ENCODE data around the gene B4GALT1.

B4GALT1 gene

GRCh38 chr9:33142535-33142934 is 24.6 kb downstream of the B4GALT1 start:
- Histone ChIP-seq H3K9ac (ENCODE audit: low read length in 5 of 5) (no peak overlapping the region), H3K27me3 (ENCODE audit: control insufficient read depth in 5 of 5, insufficient read depth in 4 of 5, low read length in 5 of 5) (no peaks in the 10 kb centered on the region), H3K4me3 (ENCODE audit: low read depth in 1 of 5, low read length in 5 of 5) (peak overlapping the region in 1 of 5 donors; percentile 16), H3K9me3 (ENCODE audit: control insufficient read depth in 5 of 5, low read length in 5 of 5) (no peaks in the 10 kb centered on the region), H3K27ac (ENCODE audit: low read depth, low read length) (no peak overlapping the region), H3K36me3 (ENCODE audit: control insufficient read depth in 5 of 5, insufficient read depth in 5 of 5, low read length in 5 of 5) (peaks cover 0 to 2% (median 0%) of the 10 kb centered on the region in 5 donors), H3K4me1 (ENCODE audit: control insufficient read depth in 5 of 5, insufficient read depth in 5 of 5, low read length in 5 of 5) (peaks cover 28 to 91% (median 77%) of the 10 kb centered on the region in 5 donors)

DNA sequence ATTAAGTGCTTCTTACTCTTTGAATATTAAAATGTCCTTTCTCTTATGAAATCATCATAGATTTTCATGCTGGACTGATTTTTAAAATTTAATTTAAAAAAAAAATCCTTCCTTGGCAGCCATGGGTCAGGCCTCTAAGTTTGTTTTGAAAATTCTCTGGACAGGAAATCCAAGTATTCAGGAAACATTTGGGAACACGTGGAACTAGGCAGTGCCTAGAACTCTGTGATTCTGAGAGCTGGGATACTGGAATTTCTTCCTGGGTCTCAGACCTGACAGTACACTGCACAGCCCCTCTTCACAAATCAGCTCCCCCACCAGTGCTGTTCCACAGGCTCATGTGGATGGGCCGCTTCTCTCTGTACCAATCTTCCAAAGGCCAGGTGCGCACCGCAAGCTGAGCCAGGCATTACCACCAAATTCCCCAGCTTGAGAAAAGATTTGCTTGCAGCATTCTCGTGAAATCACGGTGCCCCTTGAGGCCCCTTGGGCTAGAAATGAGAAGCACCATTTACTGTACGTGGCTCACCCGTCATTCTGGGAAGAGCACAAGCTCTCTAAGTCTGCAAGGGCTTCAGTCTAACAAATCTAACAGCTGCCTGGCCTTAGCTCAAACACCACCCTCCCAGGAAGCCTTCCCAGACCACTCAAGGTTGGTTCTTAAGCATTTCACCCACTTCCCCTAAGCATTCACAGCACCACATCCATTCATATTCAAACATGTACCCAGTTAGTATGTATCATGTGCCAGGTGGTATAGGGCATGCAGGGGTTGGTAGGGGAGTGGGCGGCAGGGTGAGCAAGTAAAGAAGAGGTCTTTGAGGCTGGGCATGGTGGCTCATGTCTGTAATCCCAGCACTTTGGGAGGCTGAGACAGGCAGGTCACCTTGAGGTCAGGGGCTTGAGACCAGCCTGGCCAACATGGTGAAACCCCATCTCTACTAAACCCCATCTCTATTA is 26.5 kb downstream of the B4GALT1 start:
- peak overlapping the region in 4 of 5 donors; percentile 2 to 30 (median 16) for H3K9ac ChIP-seq (ENCODE audit: low read length in 5 of 5)
- H3K36me3 ChIP-seq (ENCODE audit: control insufficient read depth in 5 of 5, insufficient read depth in 5 of 5, low read length in 5 of 5): no peaks in the 10 kb centered on the region
- H3K4me3 ChIP-seq (ENCODE audit: low read depth in 1 of 5, low read length in 5 of 5): peak overlapping the region in 3 of 5 donors; percentile 7 to 32 (median 13)
- H3K9me3 ChIP-seq (ENCODE audit: control insufficient read depth in 5 of 5, low read length in 5 of 5): no peaks in the 10 kb centered on the region
- H3K4me1 ChIP-seq (ENCODE audit: control insufficient read depth in 5 of 5, insufficient read depth in 5 of 5, low read length in 5 of 5): peaks cover 32 to 95% (median 82%) of the 10 kb centered on the region in 5 donors
- no peaks in the 10 kb centered on the region for H3K27me3 ChIP-seq (ENCODE audit: control insufficient read depth in 5 of 5, insufficient read depth in 4 of 5, low read length in 5 of 5)
- peak overlapping the region; percentile 78 for H3K27ac ChIP-seq (ENCODE audit: low read depth, low read length)

DNA sequence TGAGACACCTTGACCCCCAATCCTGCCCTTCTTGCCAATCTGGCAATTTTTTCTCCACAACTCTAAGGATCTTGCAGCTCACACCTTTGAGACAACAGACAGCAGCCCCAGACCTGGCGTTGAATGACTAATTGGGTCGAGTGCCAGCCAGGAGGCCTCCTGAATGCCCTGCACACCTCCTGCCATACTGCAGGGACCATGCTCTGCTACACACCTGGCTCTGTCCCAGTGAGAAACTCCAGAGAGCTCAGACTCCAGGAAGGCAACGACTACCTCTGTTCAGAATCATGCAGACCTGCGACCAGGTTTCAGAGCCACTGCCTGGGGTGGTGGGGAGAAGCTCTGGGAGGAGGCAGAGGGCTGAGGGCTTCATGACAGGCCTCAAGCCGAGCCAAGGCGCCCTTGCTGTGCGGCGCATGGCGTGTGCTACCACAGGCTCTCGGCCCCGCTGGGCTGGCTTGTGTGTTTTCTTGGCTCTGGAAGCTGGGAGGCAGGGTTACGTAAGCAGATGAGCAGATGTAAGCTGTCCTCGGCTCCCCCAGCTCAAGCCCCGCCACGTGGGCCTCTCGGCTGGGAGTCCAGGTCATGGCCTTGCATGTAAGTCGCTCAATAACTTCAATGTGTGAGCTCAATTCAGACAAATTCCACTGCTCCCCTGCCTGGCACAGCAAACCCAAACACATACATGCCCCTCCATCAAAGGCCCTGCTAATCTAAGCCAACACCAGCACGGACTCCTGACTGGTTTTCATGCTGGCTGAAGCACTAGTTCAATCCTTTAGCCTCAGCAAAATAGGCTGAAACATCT is 27.5 kb downstream of the B4GALT1 start:
- peaks cover 0 to 6% (median 5%) of the 10 kb centered on the region in 5 donors for H3K36me3 ChIP-seq (ENCODE audit: control insufficient read depth in 5 of 5, insufficient read depth in 5 of 5, low read length in 5 of 5)
- H3K27ac ChIP-seq (ENCODE audit: low read depth, low read length): peak overlapping the region; percentile 78
- peaks cover 33 to 95% (median 83%) of the 10 kb centered on the region in 5 donors for H3K4me1 ChIP-seq (ENCODE audit: control insufficient read depth in 5 of 5, insufficient read depth in 5 of 5, low read length in 5 of 5)
- H3K4me3 ChIP-seq (ENCODE audit: low read depth in 1 of 5, low read length in 5 of 5): peak overlapping the region in 3 of 5 donors; percentile 13 to 35 (median 19)
- no peaks in the 10 kb centered on the region for H3K27me3 ChIP-seq (ENCODE audit: control insufficient read depth in 5 of 5, insufficient read depth in 4 of 5, low read length in 5 of 5)
- H3K9me3 ChIP-seq (ENCODE audit: control insufficient read depth in 5 of 5, low read length in 5 of 5): no peaks in the 10 kb centered on the region
- H3K9ac ChIP-seq (ENCODE audit: low read length in 5 of 5): peak overlapping the region in 2 of 5 donors; percentile 8 to 30

DNA sequence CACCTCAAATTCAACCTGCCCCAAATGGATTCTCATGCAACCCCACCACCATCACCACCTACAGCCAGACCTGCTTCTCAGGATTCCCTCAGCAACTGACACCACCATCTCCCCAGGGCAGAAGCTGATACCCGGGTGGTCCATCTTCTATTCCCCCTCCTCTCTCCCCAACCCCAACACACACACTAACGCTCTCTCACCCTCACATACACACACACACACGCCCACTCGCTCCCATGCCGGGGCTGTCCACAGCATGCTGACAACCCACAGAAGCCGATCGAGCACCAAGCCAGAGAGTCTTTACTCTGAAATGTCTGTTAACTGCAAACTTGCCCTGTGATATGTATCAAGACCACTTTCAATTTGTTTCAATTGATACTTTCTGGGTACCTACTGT is 28.4 kb downstream of the B4GALT1 start:
- Histone ChIP-seq H3K4me1 (ENCODE audit: control insufficient read depth in 5 of 5, insufficient read depth in 5 of 5, low read length in 5 of 5) (peaks cover 33 to 93% (median 83%) of the 10 kb centered on the region in 5 donors), H3K27ac (ENCODE audit: low read depth, low read length) (no peak overlapping the region), H3K9ac (ENCODE audit: low read length in 5 of 5) (no peak overlapping the region), H3K27me3 (ENCODE audit: control insufficient read depth in 5 of 5, insufficient read depth in 4 of 5, low read length in 5 of 5) (no peaks in the 10 kb centered on the region), H3K4me3 (ENCODE audit: low read depth in 1 of 5, low read length in 5 of 5) (no peak overlapping the region), H3K36me3 (ENCODE audit: control insufficient read depth in 5 of 5, insufficient read depth in 5 of 5, low read length in 5 of 5) (peaks cover 0 to 13% (median 10%) of the 10 kb centered on the region in 5 donors), H3K9me3 (ENCODE audit: control insufficient read depth in 5 of 5, low read length in 5 of 5) (no peaks in the 10 kb centered on the region)

GRCh38 chr9:33137781-33138264 is 29.3 kb downstream of the B4GALT1 start:
- no peak overlapping the region for H3K4me3 ChIP-seq (ENCODE audit: low read depth in 1 of 5, low read length in 5 of 5)
- H3K27me3 ChIP-seq (ENCODE audit: control insufficient read depth in 5 of 5, insufficient read depth in 4 of 5, low read length in 5 of 5): no peaks in the 10 kb centered on the region
- H3K27ac ChIP-seq (ENCODE audit: low read depth, low read length): no peak overlapping the region
- no peak overlapping the region for H3K9ac ChIP-seq (ENCODE audit: low read length in 5 of 5)
- H3K4me1 ChIP-seq (ENCODE audit: control insufficient read depth in 5 of 5, insufficient read depth in 5 of 5, low read length in 5 of 5): peaks cover 28 to 87% (median 75%) of the 10 kb centered on the region in 5 donors
- no peaks in the 10 kb centered on the region for H3K9me3 ChIP-seq (ENCODE audit: control insufficient read depth in 5 of 5, low read length in 5 of 5)
- peaks cover 0 to 21% (median 18%) of the 10 kb centered on the region in 5 donors for H3K36me3 ChIP-seq (ENCODE audit: control insufficient read depth in 5 of 5, insufficient read depth in 5 of 5, low read length in 5 of 5)

GRCh38 chr9:33136721-33137670 is 30.1 kb downstream of the B4GALT1 start:
- Histone ChIP-seq H3K36me3 (ENCODE audit: control insufficient read depth in 5 of 5, insufficient read depth in 5 of 5, low read length in 5 of 5) (peaks cover 0 to 26% (median 24%) of the 10 kb centered on the region in 5 donors), H3K27me3 (ENCODE audit: control insufficient read depth in 5 of 5, insufficient read depth in 4 of 5, low read length in 5 of 5) (no peaks in the 10 kb centered on the region), H3K27ac (ENCODE audit: low read depth, low read length) (no peak overlapping the region), H3K4me3 (ENCODE audit: low read depth in 1 of 5, low read length in 5 of 5) (no peak overlapping the region), H3K4me1 (ENCODE audit: control insufficient read depth in 5 of 5, insufficient read depth in 5 of 5, low read length in 5 of 5) (peaks cover 26 to 83% (median 71%) of the 10 kb centered on the region in 5 donors), H3K9me3 (ENCODE audit: control insufficient read depth in 5 of 5, low read length in 5 of 5) (no peaks in the 10 kb centered on the region), H3K9ac (ENCODE audit: low read length in 5 of 5) (no peak overlapping the region)

DNA sequence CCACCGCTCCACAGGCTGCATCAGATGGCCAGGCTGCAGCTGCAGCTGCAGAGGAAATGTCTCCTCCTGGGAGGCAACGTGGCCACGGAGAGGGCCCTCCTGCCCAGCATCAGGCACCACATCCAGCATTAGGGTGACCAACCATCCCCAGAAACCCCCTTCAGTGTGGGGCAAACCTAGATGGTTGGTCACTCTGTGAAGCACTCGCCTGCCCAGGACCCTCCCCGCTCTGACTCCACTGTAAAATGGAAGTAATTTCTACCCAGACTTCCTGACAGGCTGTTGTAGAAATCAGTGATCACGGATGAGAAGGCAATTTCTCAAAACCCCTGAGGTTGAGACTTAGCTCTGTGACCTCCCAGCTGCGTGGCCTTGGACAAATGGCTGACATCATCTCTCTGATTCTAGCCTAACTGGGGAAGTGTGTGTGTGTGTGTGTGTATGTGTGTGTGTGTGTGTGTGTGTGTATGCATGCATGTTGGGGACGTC is 31.6 kb downstream of the B4GALT1 start:
- no peaks in the 10 kb centered on the region for H3K27me3 ChIP-seq (ENCODE audit: control insufficient read depth in 5 of 5, insufficient read depth in 4 of 5, low read length in 5 of 5)

DNA sequence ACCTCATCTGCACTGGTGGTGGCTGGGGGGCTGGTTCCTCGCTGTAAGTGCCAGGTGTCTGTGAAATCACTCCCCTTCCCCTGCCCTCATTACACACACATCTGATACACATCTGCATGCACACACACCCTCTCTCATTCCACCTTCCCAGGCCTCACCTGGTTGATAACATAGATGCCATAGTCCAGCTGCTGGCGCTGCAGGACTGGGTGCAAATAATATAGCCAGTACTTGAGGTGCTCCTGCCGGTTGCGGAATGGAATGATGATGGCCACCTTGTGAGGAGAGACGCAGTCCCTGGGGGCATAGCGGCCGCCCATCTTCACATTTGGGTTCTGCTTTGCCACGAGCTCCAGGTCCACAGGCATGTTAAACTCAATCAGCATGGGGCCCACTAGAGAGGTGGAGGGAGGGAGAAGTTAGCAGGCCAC is 32.1 kb downstream of the B4GALT1 start:
- Histone ChIP-seq H3K27ac (ENCODE audit: low read depth, low read length) (peak overlapping the region; percentile 26), H3K27me3 (ENCODE audit: control insufficient read depth in 5 of 5, insufficient read depth in 4 of 5, low read length in 5 of 5) (no peaks in the 10 kb centered on the region), H3K9ac (ENCODE audit: low read length in 5 of 5) (peak overlapping the region in 1 of 5 donors; percentile 20), H3K4me1 (ENCODE audit: control insufficient read depth in 5 of 5, insufficient read depth in 5 of 5, low read length in 5 of 5) (peaks cover 14 to 77% (median 60%) of the 10 kb centered on the region in 5 donors), H3K9me3 (ENCODE audit: control insufficient read depth in 5 of 5, low read length in 5 of 5) (no peaks in the 10 kb centered on the region), H3K36me3 (ENCODE audit: control insufficient read depth in 5 of 5, insufficient read depth in 5 of 5, low read length in 5 of 5) (peaks cover 6 to 36% (median 35%) of the 10 kb centered on the region in 5 donors), H3K4me3 (ENCODE audit: low read depth in 1 of 5, low read length in 5 of 5) (peak overlapping the region in 3 of 5 donors; percentile 18 to 38 (median 18))

More for the DNA sequence above, 31.6 kb downstream of the B4GALT1 start:
- H3K4me3 ChIP-seq (ENCODE audit: low read depth in 1 of 5, low read length in 5 of 5): peak overlapping the region in 3 of 5 donors; percentile 18 to 38 (median 18)
- H3K9ac ChIP-seq (ENCODE audit: low read length in 5 of 5): peak overlapping the region in 2 of 5 donors; percentile 3 to 20
- peak overlapping the region; percentile 26 for H3K27ac ChIP-seq (ENCODE audit: low read depth, low read length)
- peaks cover 6 to 35% (median 34%) of the 10 kb centered on the region in 5 donors for H3K36me3 ChIP-seq (ENCODE audit: control insufficient read depth in 5 of 5, insufficient read depth in 5 of 5, low read length in 5 of 5)
- H3K9me3 ChIP-seq (ENCODE audit: control insufficient read depth in 5 of 5, low read length in 5 of 5): no peaks in the 10 kb centered on the region
- H3K4me1 ChIP-seq (ENCODE audit: control insufficient read depth in 5 of 5, insufficient read depth in 5 of 5, low read length in 5 of 5): peaks cover 15 to 77% (median 60%) of the 10 kb centered on the region in 5 donors
